GM12875 (cell line): ENCODE data around the gene ILKAP.
A peak's percentile ranks its signal among the peaks of the same experiment; 100 is the strongest.

Experiments
- H3K4me3 ChIP-seq: one replicate; pipeline ENCODE4 v1.5.1; 2011; ENCODE audit warnings: low read depth, low read length, control low read depth
- CTCF ChIP-seq: IDR thresholded peaks from 2 replicates; pipeline ENCODE4 v1.5.1; 2011; ENCODE audit warnings: low read depth, mild to moderate bottlenecking, control low read depth, inconsistent platforms, low read length, moderate library complexity, borderline replicate concordance; ENCODE audit not compliant: insufficient read depth

The ILKAP gene

GRCh38 chr2:238138331-238139195 is 64.9 kb downstream of the ILKAP start, which contains the start of gene KLHL30:
KLHL30 (plus strand) TSS chr2:238138668; CDS start chr2:238140755, 2,087 bp downstream.
- TF ChIP-seq CTCF: no peak
- H3K4me3 ChIP-seq: peak within 1 kb of the TSS; percentile 11

DNA sequence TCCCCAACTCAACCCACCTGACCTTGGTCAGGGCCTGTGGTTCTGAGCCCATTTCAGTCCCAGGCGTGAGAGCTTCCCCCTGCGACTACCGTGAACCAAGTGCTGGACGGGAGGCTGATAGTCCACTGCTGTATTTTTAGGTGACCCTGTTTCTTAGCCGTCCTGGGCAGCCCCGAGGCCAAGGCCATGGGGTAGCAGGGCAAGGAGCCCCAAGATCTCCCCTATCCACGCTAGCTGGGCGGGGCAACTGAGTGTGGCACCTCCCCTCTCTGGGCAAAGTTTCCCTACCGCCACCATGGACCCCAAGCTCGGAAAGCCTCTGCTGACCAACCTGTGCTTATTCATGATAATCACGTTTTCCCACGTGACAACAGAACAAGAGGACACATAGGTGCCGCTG is 65.6 kb downstream of the ILKAP start:
- no peak for TF ChIP-seq CTCF

GRCh38 chr2:238136820-238137537 is 66.5 kb downstream of the ILKAP start:
- no peak for TF ChIP-seq CTCF

More for the DNA sequence above, 65.6 kb downstream of the ILKAP start:
- H3K4me3 ChIP-seq: no peak overlapping the region

GRCh38 chr2:238135601-238136150 is 67.8 kb downstream of the ILKAP start:
- H3K4me3 ChIP-seq: no peak overlapping the region
- TF ChIP-seq CTCF: no peak

More at GRCh38 chr2:238136820-238137537, 66.5 kb downstream of the ILKAP start:
- no peak overlapping the region for H3K4me3 ChIP-seq

GRCh38 chr2:238134393-238134785 is 69.1 kb downstream of the ILKAP start:
- TF ChIP-seq CTCF: no peak
- H3K4me3 ChIP-seq: no peak overlapping the region

DNA sequence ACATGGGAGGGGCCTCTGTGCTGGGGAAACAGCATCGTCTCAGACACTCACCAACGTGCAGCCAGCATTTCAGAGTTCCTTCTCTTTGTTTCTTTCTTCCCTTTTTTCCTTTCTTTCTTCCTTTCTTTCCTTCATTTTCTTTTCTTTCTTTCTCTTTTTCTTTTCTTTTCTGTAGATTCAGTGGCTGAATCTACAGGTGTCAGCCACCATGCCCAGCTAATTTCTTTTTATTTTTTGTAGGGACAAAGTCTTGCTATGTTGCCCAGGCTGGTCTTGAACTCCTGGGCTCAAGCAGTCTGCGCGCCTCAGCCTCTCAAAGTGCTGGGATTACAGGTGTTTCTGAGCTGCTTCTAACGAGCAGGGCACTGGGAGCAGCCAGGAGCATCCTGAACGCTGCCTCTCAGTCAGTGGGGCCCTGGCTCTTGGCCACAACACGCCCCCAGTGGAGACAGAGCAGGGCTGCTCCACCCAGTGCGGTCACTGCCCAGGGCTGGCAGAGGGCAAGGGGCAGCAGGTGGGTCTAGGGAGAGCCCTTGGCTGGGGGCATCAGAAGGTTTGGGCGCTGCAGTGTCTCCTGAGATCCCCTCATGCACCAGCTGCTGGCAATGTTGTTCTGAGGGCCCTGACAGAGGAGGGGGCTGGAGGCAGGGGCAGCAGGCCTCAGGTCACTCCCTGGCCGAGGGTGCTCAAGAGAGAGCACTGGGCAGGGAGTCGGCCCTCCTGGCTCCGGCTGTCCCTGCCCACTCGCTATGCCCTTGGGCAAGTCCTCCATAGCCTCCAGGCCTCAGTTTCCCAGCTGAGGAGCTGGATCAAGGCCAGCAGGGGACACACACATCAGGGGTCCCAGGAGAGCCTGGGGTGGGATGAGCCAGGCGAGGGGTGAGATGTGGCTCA is 69.7 kb downstream of the ILKAP start:
- no peak overlapping the region for H3K4me3 ChIP-seq
- 0 out of 2 replicates have a peak, but pooled peaks have one; percentile 2 for TF ChIP-seq CTCF
